NCI-H524 treated with DMSO at 0.1 percent for 48 hours (cell line): ENCODE results near the gene POLR2A.

ENCODE experiments used
- DNase-seq: peaks from one replicate; lab custom pipeline; 2025; lab: John Stamatoyannopoulos, UW

POLR2A gene

DNA sequence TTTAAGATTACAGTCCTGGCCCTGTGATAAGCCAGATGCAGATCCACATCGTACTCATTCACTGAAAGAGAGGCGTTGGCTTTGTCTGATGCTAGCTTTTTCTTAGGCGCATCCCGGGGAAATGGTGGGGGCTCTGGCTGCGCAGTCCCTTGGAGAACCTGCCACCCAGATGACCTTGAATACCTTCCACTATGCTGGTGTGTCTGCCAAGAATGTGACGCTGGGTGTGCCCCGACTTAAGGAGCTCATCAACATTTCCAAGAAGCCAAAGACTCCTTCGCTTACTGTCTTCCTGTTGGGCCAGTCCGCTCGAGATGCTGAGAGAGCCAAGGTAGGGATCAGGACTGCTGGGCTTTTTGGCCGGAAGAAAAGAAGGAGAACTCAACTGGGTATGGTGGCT is 24.0 kb downstream of the POLR2A start:
- DNase-seq, result no peak

DNA sequence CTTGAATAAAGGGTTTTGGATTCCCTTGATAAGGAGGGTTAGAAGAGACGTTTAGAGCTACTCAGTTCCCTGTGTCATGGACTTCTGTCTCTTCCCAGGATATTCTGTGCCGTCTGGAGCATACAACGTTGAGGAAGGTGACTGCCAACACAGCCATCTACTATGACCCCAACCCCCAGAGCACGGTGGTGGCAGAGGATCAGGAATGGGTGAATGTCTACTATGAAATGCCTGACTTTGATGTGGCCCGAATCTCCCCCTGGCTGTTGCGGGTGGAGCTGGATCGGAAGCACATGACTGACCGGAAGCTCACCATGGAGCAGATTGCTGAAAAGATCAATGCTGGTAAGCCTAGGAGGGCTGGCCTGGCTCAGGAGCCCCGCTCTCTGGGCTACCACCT is 24.7 kb downstream of the POLR2A start:
- DNase-seq, result no peak

DNA sequence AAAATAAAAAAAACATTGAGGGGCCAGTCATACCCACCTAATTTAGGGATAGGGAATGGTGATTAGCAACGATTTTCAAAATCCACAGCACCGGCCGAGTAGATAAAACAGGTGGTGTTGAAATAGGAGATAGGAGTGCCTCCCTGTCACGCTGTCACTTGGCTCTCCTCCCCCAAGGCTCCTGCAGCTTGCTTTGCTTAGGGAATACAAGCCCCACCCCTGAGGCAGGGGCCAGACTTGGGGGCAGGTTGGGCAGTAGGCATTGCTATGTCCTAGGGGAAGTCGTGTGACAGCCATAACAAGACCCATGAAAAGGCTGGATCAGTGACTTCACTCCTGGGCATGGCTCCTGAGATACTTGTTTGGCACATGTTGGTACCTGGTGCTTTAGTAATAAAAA is 25.8 kb downstream of the POLR2A start:
- no peak for DNase-seq

DNA sequence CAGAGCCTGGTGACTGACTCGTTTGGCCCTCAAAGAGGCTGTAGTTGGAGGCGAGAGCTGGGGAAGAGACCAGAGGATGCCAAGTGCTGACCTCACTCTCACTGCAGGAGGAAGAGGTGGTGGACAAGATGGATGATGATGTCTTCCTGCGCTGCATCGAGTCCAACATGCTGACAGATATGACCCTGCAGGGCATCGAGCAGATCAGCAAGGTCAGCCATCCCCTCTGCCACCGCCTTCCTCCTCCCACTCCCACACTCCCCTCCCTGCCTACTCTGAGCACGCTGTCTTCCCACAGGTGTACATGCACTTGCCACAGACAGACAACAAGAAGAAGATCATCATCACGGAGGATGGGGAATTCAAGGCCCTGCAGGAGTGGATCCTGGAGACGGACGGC is 26.9 kb downstream of the POLR2A start:
- DNase-seq, result no peak

DNA sequence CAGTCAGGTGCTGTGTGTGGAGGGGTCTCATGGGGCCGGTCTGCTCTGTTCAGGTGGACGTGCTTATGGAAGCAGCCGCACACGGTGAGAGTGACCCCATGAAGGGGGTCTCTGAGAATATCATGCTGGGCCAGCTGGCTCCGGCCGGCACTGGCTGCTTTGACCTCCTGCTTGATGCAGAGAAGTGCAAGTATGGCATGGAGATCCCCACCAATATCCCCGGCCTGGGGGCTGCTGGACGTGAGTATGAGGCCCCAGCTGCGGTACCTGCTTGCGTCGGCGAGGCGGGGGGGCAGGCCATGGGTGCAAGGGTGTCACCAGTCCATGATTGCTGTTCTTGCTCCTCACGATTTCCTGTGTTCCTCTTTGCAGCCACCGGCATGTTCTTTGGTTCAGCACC is 27.9 kb downstream of the POLR2A start:
- DNase-seq, result no peak

DNA sequence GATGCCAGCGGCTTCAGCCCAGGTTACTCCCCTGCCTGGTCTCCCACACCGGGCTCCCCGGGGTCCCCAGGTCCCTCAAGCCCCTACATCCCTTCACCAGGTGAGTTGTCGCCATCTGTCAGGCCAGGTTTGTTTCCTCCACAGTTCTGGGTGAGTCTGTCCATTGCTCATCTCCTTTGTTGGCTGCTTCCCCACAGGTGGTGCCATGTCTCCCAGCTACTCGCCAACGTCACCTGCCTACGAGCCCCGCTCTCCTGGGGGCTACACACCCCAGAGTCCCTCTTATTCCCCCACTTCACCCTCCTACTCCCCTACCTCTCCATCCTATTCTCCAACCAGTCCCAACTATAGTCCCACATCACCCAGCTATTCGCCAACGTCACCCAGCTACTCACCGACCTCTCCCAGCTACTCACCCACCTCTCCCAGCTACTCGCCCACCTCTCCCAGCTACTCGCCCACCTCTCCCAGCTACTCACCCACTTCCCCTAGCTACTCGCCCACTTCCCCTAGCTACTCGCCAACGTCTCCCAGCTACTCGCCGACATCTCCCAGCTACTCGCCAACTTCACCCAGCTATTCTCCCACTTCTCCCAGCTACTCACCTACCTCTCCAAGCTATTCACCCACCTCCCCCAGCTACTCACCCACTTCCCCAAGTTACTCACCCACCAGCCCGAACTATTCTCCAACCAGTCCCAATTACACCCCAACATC is 28.8 kb downstream of the POLR2A start:
- no peak for DNase-seq

DNA sequence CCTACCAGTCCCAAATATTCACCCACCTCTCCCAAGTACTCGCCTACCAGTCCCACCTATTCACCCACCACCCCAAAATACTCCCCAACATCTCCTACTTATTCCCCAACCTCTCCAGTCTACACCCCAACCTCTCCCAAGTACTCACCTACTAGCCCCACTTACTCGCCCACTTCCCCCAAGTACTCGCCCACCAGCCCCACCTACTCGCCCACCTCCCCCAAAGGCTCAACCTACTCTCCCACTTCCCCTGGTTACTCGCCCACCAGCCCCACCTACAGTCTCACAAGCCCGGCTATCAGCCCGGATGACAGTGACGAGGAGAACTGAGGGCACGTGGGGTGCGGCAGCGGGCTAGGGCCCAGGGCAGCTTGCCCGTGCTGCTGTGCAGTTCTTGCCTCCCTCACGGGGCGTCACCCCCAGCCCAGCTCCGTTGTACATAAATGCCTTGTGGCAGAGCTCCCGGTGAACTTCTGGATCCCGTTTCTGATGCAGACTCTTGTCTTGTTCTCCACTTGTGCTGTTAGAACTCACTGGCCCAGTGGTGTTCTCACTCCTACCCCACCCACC is 29.8 kb downstream of the POLR2A start:
- no peak for DNase-seq

DNA sequence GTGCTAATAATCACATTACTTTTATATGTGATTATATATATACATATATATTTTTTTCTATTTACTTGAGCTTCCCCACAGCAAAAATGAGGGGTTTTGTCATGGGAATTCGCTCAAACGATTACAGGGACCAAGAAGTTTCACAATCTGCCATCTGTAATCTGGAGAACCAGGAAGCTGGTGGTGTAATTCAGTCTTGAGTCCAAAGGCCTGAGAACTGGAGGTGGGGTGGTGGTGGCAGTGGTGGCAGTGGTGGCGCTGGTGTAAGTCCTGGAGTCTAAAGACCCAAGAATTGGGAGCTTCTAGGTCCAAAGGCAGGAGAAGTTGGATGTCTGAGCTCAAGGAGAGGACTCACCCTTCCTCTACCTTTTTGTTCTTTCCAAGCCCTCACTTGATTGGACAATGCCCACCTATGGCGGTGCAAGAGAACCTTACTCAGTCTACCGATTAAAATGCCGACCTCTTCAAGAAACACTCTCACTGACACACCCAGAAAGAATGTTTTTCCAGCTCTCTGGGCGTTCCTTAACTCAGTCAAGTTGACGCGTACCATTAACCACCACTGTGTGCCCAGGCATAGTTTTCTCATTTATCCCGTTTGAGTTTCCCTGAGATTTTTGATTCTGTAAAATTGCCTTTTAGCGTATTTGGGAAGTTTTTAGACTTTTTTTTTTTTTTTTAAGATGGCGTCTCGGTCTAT is 31.9 kb downstream of the POLR2A start:
- DNase-seq, result no peak

DNA sequence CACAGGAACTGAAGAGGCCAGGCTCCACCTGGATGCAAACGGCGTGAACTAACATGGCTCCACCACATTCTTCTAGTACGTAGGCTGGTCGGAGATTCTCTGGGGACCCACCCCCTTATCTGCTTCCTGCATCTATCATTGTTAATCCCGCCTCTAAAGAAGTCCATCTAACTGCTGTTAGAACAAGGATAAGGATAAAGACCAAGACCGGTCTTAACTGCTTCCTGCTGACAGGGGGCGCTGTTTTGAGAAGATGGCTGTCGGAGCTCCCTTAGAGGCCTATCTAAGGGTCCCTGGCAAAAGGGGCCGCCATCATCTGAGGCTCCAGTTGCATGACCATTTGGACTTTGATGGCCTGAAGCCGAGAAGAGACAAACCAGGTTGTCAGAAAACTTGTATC is 38.9 kb downstream of the POLR2A start:
- no peak for DNase-seq

DNA sequence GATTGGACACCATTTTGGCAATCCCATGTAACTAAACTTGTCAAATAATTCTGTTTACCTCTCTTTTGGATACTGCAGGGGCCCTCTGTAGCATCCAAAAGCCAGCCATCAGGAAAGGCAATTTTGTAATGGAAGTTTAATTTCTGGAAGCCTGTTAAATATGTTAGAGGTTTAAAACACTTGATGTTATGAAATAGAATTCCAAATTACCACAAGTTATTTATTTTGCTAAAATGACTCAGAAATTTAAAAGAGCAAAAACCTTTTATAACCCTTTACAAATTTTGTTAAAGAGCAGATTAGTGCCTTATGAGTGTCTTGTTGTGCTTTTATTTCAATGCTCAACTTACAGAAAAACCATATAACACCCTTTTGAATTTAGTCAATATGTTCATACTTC is 44.7 kb downstream of the POLR2A start:
- no peak for DNase-seq

DNA sequence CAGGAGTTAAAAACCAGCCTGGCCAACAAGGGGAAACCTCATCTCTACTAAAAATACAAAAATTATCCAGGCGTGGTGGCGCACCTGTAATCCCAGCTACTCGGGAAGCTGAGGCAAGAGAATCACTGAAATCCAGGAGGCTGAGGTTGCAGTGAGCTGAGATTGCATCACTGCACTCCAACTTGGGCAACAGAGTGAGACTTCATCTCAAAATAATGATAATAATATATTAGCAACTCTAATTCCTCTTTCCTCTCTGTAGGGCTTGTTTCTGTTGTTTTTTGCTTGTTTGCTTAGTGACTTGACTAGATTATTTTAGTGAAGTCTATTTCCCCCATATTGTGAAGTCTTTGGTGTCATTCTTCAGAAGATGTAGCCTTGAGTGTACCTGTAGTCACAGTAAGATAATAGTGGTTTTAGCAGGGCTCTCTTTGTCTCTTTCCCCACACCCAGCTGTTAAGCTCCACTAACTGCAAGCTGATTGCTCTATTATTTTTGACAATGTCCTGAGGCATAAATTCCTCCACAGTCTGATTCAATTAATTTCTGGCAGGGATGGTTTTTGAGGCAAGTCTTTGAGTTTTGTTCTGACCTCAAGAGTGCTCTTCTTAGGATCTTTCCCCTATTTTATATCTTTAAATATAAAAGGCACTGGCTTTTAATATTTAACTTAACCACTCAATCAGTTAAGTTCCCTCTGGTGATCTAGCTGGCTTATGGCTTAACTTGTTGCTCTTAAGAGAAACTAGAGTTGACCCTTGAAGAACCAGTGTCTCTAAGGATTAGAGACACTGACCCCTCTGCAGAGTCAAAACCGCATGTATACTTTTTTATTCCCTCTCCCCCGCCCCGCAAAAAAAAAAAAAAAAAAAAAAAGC is 46.1 kb downstream of the POLR2A start:
- DNase-seq, result no peak

DNA sequence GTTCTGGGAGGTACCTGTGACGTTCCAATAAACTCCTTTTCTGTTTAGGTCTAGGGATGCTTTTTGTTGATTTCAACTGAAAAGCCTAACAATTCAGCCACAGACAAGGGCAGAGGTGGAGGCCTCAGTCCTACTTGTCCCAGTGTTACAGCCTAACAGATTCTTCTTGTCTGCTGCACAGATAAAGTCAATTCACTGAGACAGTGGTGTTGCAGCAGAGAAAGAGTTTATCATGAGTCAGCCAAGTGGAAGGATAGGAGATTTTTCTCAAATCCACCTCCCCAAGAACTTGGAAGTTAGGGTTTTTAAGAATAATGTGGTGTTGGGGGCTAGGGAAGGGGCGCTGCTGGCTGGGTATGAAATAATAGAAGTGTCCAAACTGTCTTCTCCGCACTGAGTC is 53.9 kb downstream of the POLR2A start:
- no peak for DNase-seq

DNA sequence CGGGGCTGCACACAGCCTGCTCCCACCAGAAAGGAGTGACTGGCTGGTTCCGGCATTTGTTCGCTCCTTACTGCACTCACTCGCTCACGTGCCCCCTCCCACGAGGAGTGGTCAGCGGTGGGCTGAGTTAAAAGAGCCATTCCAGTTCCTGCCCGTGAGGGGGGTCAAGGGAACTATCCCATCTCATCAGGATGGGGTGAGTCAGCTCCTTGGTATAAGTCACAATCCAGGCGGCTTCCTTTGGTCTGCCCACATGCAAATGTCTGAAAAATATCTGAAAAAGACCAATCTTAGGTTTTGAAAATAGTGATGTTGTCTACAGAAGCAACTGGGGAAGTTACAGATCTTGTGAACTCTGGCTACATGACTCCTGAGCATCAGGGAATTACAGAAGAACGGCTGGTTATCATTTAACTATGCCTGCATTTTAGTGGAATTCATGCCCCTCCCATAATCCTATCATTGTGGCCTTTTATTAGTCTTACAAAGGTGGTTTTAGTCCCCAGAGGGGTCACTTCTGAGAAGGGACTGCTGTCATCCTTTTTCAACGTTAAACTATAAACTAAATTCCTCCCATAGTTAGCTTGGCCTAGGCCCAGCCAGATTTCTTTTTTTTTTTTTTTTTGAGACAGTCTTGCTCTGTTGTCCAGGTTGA is 54.9 kb downstream of the POLR2A start:
- no peak for DNase-seq

DNA sequence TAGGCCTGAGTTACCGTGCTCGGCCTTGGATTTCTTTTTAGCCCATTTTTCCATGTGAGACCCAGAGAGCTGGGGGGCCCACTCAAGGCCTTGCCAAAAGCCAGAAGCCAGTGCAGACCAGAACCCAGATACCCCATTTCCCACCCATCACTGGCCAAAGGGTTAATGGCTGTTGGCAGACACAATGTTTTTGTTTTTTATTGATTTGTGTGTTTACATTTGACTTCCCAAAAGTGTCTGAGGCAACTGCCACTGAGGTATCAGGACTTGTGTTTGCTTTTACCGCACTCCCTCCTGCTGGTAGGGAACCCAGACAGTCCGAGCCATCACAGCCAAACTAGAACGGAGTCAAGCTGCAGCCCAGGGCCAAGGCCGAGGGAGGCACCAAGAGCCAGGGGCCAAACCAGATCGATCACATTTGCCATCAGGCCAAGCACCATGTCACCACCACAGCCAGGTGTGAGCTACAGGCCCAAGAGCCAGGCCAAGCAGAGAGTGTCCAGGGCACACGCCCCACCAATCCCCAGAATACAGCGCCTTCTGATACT is 57.0 kb downstream of the POLR2A start:
- DNase-seq, result no peak

DNA sequence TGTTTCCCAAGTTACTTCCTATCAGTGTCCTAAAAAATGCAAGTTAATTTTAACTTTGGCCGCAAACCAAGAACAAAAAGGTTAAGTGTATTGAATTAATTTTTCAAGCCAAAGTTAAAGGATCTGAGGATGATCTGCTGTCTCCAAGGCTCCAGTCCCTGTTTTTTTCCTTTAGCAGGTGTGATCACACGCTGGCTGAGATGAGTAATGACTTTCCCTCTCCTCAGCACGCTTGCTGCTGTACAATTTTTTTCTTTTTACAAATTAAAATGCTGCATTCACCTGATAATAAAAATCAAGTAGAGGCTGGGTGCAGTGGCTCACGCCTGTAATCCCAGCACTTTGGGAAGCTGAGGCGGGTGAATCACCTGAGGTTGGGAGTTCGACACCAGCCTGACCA is 60.7 kb downstream of the POLR2A start:
- DNase-seq, result no peak

DNA sequence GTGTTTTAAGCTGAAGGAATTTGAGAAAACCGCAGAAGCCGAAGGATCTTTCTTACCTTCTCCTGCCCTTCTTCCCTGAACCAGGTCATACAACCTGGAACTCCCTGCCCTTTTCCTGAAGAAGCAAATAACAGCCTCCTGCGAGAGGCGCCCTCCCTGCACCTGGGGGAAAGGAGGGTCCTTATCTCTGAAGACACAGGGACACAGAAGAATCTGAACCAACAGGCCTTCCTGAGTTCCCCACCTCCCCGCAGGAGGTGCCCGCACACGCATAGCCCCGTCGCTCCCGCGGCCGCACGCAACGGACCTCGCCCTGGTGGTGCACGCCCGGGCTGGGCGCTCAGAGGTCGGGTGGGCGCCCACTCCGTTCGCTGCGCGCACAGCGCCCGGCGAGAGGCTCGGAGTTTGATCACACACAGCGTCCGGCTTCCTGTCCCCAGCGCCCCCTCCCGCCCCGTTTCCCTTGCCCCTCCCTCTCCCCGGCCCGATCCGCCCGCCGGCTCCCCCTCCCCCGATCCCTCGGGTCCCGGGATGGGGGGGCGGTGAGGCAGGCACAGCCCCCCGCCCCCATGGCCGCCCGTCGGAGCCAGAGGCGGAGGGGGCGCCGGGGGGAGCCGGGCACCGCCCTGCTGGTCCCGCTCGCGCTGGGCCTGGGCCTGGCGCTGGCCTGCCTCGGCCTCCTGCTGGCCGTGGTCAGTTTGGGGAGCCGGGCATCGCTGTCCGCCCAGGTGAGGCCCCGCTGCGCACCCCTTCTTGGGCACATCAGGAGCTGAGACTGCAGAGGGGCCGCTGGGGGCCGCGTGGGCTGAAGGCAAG is 64.6 kb downstream of the POLR2A start, which contains the start of gene TNFSF12:
TNFSF12 (plus strand) TSS at position 474 of the 816 bp plus-strand sequence; CDS start at position 570, 96 bp downstream.
- no peak for DNase-seq
